Upper lobe of right lung (tissue), 1 donor: ENCODE data around the gene PJVK. TPM values are rescaled to one million over a fixed set of nuclear protein-coding genes. Genes with fewer than 3 reads are reported as not detected.
"Not testable (repeated sequence)": the region's sequence is repeated elsewhere in the genome, so short reads cannot be mapped to it uniquely, and the experiment has no call there.

Experiments used
- ATAC-seq: fragments of 200-7000 bp; cut with Tn5 transposase; one replicate; pipeline ENCODE4 v1.9.1; 2020; ENCODE audit warnings: mild to moderate bottlenecking, moderate library complexity
- DNase-seq: peaks from one replicate; pipeline ENCODE4 v3.0.0-alpha.2; 2020
- H3K27ac ChIP-seq: fragments of 200-600 bp; one replicate; pipeline ENCODE4 v1.8.0; 2022
- H3K27me3 ChIP-seq: fragments of 200-600 bp; one replicate; pipeline ENCODE4 v1.8.0; 2022; ENCODE audit warnings: mild to moderate bottlenecking
- H3K36me3 ChIP-seq: fragments of 200-600 bp; one replicate; pipeline ENCODE4 v1.8.0; 2022
- H3K4me1 ChIP-seq: fragments of 200-600 bp; one replicate; pipeline ENCODE4 v1.8.0; 2022
- H3K4me3 ChIP-seq: fragments of 200-600 bp; one replicate; pipeline ENCODE4 v1.8.0; 2022; ENCODE audit warnings: mild to moderate bottlenecking
- H3K9me3 ChIP-seq: fragments of 200-600 bp; one replicate; pipeline ENCODE4 v1.8.0; 2022
- CTCF ChIP-seq: fragments of 200-600 bp; IDR thresholded peaks from one replicate; pipeline ENCODE4 v1.8.0; 2022; ENCODE audit warnings: antibody characterized with exemption
- intact Hi-C: fragments of 100-400 bp; cut with DNase I; formaldehyde crosslinking; loops from one replicate; pipeline ENCODE4 v1.11.0; 2022
- total RNA-seq: library from RNA; stranded (reverse); fragmentation: NEBNext Ultra II Directional; extraction: Animal tissue kit (Norgen Biotek cat#: 25700); gene quantifications from one replicate; pipeline ENCODE4 v1.2.1, GENCODE V29; 2021
- donor health status: DM: no; HTN: yes; CAD: no; lungs with severe emphysema.

The PJVK gene
- total RNA-seq, 1 donor from 2014 or later: 2.3 TPM

- Histone ChIP-seq H3K27me3 (no peaks in the 10 kb centered on the region), H3K9me3 (no peaks in the 10 kb centered on the region), H3K4me3 (no peak overlapping the region), H3K36me3 (no peaks in the 10 kb centered on the region), H3K4me1 (no peaks in the 10 kb centered on the region), H3K27ac (no peak overlapping the region)
- no peak for DNase-seq
- no peak for TF ChIP-seq CTCF
- intact Hi-C loops: no loop called here
- no peak for ATAC-seq
These were observed 4.8 kb downstream of the PJVK start for GRCh38 chr2:178455947-178456346.

GRCh38 chr2:178457390-178457886 is 6.3 kb downstream of the PJVK start:
- Histone ChIP-seq H3K4me1 (no peaks in the 10 kb centered on the region), H3K9me3 (no peaks in the 10 kb centered on the region), H3K27ac (no peak overlapping the region), H3K4me3 (no peak overlapping the region), H3K27me3 (no peaks in the 10 kb centered on the region), H3K36me3 (no peaks in the 10 kb centered on the region)
- intact Hi-C loops: no loop called here
- DNase-seq: no peak
- no peak for TF ChIP-seq CTCF
- ATAC-seq: no peak

- no peak for TF ChIP-seq CTCF
- no peak for ATAC-seq
- Histone ChIP-seq H3K27ac (no peak overlapping the region), H3K9me3 (no peaks in the 10 kb centered on the region), H3K36me3 (peaks cover 5% of the 10 kb centered on the region), H3K27me3 (no peaks in the 10 kb centered on the region), H3K4me1 (no peaks in the 10 kb centered on the region), H3K4me3 (no peak overlapping the region)
- no peak for DNase-seq
- intact Hi-C loops: no loop called here
These were observed 18.2 kb downstream of the PJVK start for GRCh38 chr2:178469219-178469849.

- H3K27ac ChIP-seq, H3K4me1 ChIP-seq, H3K36me3 ChIP-seq, intact Hi-C loops, H3K27me3 ChIP-seq, H3K9me3 ChIP-seq, DNase-seq, ATAC-seq, H3K4me3 ChIP-seq: not testable (repeated sequence)
These were observed 20.1 kb downstream of the PJVK start for GRCh38 chr2:178471313-178471712.

GRCh38 chr2:178473373-178473772 is 22.2 kb downstream of the PJVK start:
- intact Hi-C loops: no loop called here
- no peak overlapping the region for H3K27ac ChIP-seq
- no peak overlapping the region for H3K4me3 ChIP-seq
- no peaks in the 10 kb centered on the region for H3K9me3 ChIP-seq
- no peaks in the 10 kb centered on the region for H3K4me1 ChIP-seq
- ATAC-seq (no peak), DNase-seq (no peak)
- no peak for TF ChIP-seq CTCF
- H3K27me3 ChIP-seq: no peaks in the 10 kb centered on the region
- peaks cover 3% of the 10 kb centered on the region for H3K36me3 ChIP-seq

GRCh38 chr2:178473931-178474330 is 22.8 kb downstream of the PJVK start:
- intact Hi-C loops: no loop called here
- Histone ChIP-seq H3K4me3 (no peak overlapping the region), H3K27me3 (no peaks in the 10 kb centered on the region), H3K9me3 (no peaks in the 10 kb centered on the region), H3K4me1 (peaks cover 1% of the 10 kb centered on the region), H3K36me3 (no peaks in the 10 kb centered on the region), H3K27ac (no peak overlapping the region)
- ATAC-seq: no peak
- TF ChIP-seq CTCF: no peak
- DNase-seq: no peak
